Upper lobe of left lung (tissue), 6 donors: ENCODE results near the gene PTPRN2. TPM values are rescaled to one million over a fixed set of nuclear protein-coding genes. Genes with fewer than 3 reads are reported as not detected.
A peak's percentile ranks its signal among the peaks of the same experiment; 100 is the strongest.

Experiments used
- ATAC-seq, 2 donors: fragments of 200-7000 bp; cut with Tn5 transposase; one replicate each; pipeline ENCODE4 v1.9.1; 2022; ENCODE audit warnings: mild to moderate bottlenecking in 2 of 2, moderate library complexity in 2 of 2; ENCODE audit not compliant: low FRiP score in 2 of 2
- DNase-seq, 2 donors: peaks; one replicate each; pipeline ENCODE4 v3.0.0-alpha.2; 2019 to 2020
- H3K27ac ChIP-seq, 4 donors: fragments of 200-600 bp; sonication (generic); one replicate each; pipeline ENCODE4 v1.5.1; 2016 to 2019
- H3K27me3 ChIP-seq, 4 donors: fragments of 200-600 bp; sonication (generic); one replicate each; pipeline ENCODE4 v1.5.1; 2017 to 2019
- H3K36me3 ChIP-seq, 4 donors: fragments of 200-600 bp; sonication (generic); one replicate each; pipeline ENCODE4 v1.5.1; 2016 to 2019
- H3K4me1 ChIP-seq, 4 donors: fragments of 200-600 bp; sonication (generic); one replicate each; pipeline ENCODE4 v1.5.1; 2018 to 2019
- H3K4me3 ChIP-seq, 4 donors: fragments of 200-600 bp; sonication (generic); one replicate each; pipeline ENCODE4 v1.5.1; 2017 to 2019; ENCODE audit warnings: mild to moderate bottlenecking in 2 of 4, moderate library complexity in 1 of 4
- H3K9me3 ChIP-seq, 4 donors: fragments of 200-600 bp; sonication (generic); one replicate each; pipeline ENCODE4 v1.5.1; 2018 to 2019
- CTCF ChIP-seq, 6 experiments: fragments of 450-650 bp in 4 of 6; fragments of 200-600 bp in 2 of 6; sonication (generic) in 2 of 6; IDR thresholded peaks; one replicate each; pipeline ENCODE4 v1.5.1; 2016 to 2019; ENCODE audit warnings: antibody characterized with exemption in 6 of 6
- EP300 ChIP-seq, 4 donors: sonication (generic); formaldehyde crosslinking; IDR thresholded peaks; one replicate each; pipeline ENCODE4 v1.5.1; 2017; ENCODE audit warnings: antibody characterized with exemption in 4 of 4, control low read depth in 2 of 4
- POLR2A ChIP-seq, 4 donors: fragments of 450-650 bp; IDR thresholded peaks; one replicate each; pipeline ENCODE4 v1.5.1; 2016 to 2017; ENCODE audit warnings: antibody characterized with exemption in 4 of 4, mild to moderate bottlenecking in 2 of 4
- POLR2AphosphoS5 ChIP-seq, 2 donors: sonication (generic); formaldehyde crosslinking; IDR thresholded peaks; one replicate each; pipeline ENCODE4 v1.5.1; 2017; ENCODE audit warnings: antibody characterized with exemption in 2 of 2
- WGBS, 2 donors: methylation state at CpG; one replicate each; pipeline ENCODE4 v1.1.5; 2017 to 2018; 5-methylcytosine and 5-hydroxymethylcytosine counted together
- total RNA-seq, 6 donors: library from RNA; depleted of rRNA in 4 of 6; stranded (reverse); fragments of >200 nt in 4 of 6; gene quantifications; one replicate each; pipeline versions ENCODE4 v1.1.0 to v1.2.1, GENCODE V29; 2016 to 2021
- donor health status: DM: no; HTN: no; CAD: no; lungs with moderate emphysema.
- donor health status: DM: no; HTN: yes; CAD: no; lungs with severe emphysema.

The PTPRN2 gene
- total RNA-seq, 6 donors from 2014 or later: 3.3 to 7.9 (median 5.2) TPM

DNA sequence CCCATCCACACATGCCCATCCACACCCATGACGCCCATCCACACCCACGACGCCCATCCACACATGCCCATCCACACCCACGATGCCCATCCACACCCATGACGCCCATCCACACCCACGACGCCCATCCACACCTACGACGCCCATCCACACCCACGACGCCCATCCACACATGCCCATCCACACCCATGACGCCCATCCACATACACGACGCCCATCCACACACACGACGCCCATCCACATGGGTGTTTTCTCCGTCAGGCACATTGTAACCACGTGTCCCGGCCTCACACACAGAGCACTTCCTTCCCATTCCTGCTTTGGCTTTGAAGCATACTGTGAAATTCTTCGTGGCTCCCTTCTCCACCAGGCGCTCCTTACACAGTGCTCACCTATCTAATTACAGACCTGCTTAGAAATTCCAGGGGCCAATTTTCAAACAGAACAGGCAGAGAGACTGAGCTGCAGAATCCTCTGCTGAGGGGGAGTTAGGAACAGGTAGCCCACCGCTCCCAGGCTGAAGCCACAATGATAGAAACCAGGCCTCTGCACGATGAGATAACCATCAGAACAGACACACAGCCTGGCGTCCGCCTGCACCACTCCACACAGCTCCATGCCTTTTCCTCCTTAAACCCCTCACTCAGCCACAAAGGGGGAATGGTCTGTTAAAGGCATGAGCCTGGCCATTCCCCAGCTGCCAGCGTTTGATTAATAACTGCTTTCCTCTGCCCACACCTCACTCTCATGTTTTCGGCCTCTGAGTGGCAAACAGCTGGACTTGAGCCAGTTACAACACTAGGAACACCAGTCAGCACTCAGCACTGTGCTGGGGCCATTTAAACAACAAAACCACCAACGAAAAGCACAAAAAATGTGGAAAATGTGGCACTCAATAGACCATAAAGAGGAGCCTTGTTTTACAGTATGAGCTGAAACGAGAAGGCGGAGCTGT, 501.6 kb downstream of the PTPRN2 start:
- H3K4me3 ChIP-seq: no peak overlapping the region
- ATAC-seq: no peak
- no peaks in the 10 kb centered on the region for H3K27me3 ChIP-seq
- H3K4me1 ChIP-seq: no peaks in the 10 kb centered on the region
- peak; percentile 9 to 52 for DNase-seq
- H3K9me3 ChIP-seq: no peaks in the 10 kb centered on the region
- no peak overlapping the region for H3K27ac ChIP-seq
- WGBS, 2 donors: 87 to 90% methylated on average over 30 of the region's 30 CpGs
- H3K36me3 ChIP-seq: no peaks in the 10 kb centered on the region
- no peak for TF ChIP-seq POLR2AphosphoS5 (IDR thresholded peaks at IDR 0.05)
- no peak for TF ChIP-seq EP300 (IDR thresholded peaks at IDR 0.05)
- no peak for TF ChIP-seq POLR2A (IDR thresholded peaks at IDR 0.05)
- TF ChIP-seq CTCF (IDR thresholded peaks at IDR 0.05): no peak

GRCh38 chr7:158084555-158084954, 503.1 kb downstream of the PTPRN2 start:
- no peaks in the 10 kb centered on the region for H3K27me3 ChIP-seq
- no peaks in the 10 kb centered on the region for H3K9me3 ChIP-seq
- no peaks in the 10 kb centered on the region for H3K36me3 ChIP-seq
- no peak for ATAC-seq
- no peak for DNase-seq
- H3K4me3 ChIP-seq: no peak overlapping the region
- H3K4me1 ChIP-seq: no peaks in the 10 kb centered on the region
- no peak for TF ChIP-seq CTCF (IDR thresholded peaks at IDR 0.05)
- no peak for TF ChIP-seq EP300 (IDR thresholded peaks at IDR 0.05)
- no peak for TF ChIP-seq POLR2A (IDR thresholded peaks at IDR 0.05)
- no peak for TF ChIP-seq POLR2AphosphoS5 (IDR thresholded peaks at IDR 0.05)
- H3K27ac ChIP-seq: no peak overlapping the region
- WGBS, 2 donors: 94 to 96% methylated on average over 18 of the region's 18 CpGs

DNA sequence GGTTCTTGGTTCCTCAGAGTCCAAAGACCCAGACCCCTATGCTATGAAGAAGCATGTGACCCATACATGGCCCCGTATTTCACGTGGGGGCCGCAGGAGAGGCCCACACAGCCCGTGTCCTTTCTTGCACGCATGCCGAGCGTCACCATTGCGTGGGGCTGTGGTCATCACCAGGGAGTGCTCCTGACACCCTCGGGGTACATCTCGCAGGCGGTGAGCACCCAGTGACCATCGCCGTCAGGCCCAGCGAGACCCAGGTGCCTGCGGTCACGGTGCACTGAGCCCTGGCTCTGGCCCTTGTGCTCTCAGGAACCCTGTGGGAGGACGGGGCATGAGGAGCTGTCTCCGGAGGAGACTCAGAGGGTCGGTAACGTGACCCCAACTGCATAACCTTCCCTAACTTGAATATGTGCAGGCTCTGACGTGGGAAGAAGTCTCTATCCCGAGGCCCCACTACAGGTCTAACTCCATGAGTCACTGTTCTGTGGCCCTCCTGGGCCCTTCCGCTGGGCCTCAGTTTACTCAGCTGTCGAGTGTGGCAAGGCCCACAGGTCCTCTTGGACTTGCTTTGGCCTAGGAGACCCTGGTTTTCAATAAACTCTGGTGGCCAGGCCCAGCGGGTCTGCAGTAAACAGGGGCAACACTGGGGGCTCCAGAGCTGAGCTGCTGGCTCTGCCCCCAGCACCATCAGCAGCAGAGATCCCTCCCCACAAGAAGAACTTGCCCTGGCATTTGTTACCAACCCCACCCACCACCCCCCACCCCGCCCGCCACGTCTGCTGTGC, 503.9 kb downstream of the PTPRN2 start:
- Histone ChIP-seq H3K27me3 (no peaks in the 10 kb centered on the region), H3K9me3 (no peaks in the 10 kb centered on the region), H3K4me1 (no peaks in the 10 kb centered on the region), H3K36me3 (no peaks in the 10 kb centered on the region), H3K4me3 (no peak overlapping the region), H3K27ac (no peak overlapping the region)
- WGBS, 2 donors: 89 to 93% methylated on average over 14 to 28 of the region's 28 CpGs
- ATAC-seq (no peak), DNase-seq (no peak)
- no peak for TF ChIP-seq POLR2AphosphoS5 (IDR thresholded peaks at IDR 0.05)
- TF ChIP-seq CTCF (IDR thresholded peaks at IDR 0.05): no peak
- TF ChIP-seq EP300 (IDR thresholded peaks at IDR 0.05): no peak
- no peak for TF ChIP-seq POLR2A (IDR thresholded peaks at IDR 0.05)

DNA sequence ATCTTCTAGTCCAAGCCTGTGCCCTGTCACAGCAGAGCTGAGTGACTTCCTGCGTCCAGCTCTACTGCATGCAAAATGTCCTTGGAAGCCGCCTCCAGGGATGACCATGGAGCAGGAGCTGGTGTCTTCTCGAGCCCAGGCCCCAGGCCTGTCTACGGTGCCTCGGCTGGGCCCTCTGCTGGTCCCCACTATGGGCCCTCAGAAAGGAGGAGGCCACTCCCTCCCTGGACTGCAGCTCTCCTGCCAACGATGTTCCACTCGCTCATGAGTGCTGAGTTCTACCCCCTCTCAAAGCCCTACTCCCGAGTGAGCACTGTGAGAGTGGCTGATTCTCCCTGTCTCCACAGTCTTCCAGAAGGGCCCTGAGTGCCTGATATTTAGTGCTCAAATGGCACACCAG, 504.9 kb downstream of the PTPRN2 start:
- DNase-seq (no peak), ATAC-seq (no peak)
- Histone ChIP-seq H3K9me3 (no peaks in the 10 kb centered on the region), H3K4me3 (no peak overlapping the region), H3K27me3 (no peaks in the 10 kb centered on the region), H3K36me3 (no peaks in the 10 kb centered on the region), H3K4me1 (no peaks in the 10 kb centered on the region), H3K27ac (no peak overlapping the region)
- 90 to 92% methylated on average over 3 to 8 of the region's 8 CpGs for WGBS, 2 donors
- TF ChIP-seq CTCF (IDR thresholded peaks at IDR 0.05) (no peak), POLR2AphosphoS5 (IDR thresholded peaks at IDR 0.05) (no peak), POLR2A (IDR thresholded peaks at IDR 0.05) (no peak), EP300 (IDR thresholded peaks at IDR 0.05) (no peak)
